H9 (cell line): ENCODE data around the gene STAP2. TPM values are rescaled to one million over a fixed set of nuclear protein-coding genes. Genes with fewer than 3 reads are reported as not detected.

ENCODE experiments used
- DNase-seq: peaks from one replicate; pipeline ENCODE4 v3.0.0-alpha.2; 2017
- H2AFZ ChIP-seq: one replicate; pipeline ENCODE4 v1.6.1; 2013; ENCODE audit warnings: mild to moderate bottlenecking, low read length, control low read depth, moderate library complexity
- H2AK5ac ChIP-seq: 2 replicates; pipeline ENCODE4 v1.6.1; 2013; ENCODE audit warnings: low read length, control low read depth, mixed read lengths; ENCODE audit not compliant: insufficient read length
- H2BK120ac ChIP-seq: one replicate; pipeline ENCODE4 v1.6.1; 2013; ENCODE audit warnings: low read depth, mild to moderate bottlenecking, low read length, control low read depth, inconsistent platforms; ENCODE audit not compliant: poor library complexity, severe bottlenecking
- H2BK12ac ChIP-seq: 2 replicates; pipeline ENCODE4 v1.6.1; 2013; ENCODE audit warnings: low read length, control low read depth, mixed read lengths, low read depth; ENCODE audit not compliant: insufficient read length
- H2BK15ac ChIP-seq: 2 replicates; pipeline ENCODE4 v1.6.1; 2013; ENCODE audit warnings: low read depth, low read length, control low read depth
- H2BK20ac ChIP-seq: one replicate; pipeline ENCODE4 v1.6.1; 2013; ENCODE audit warnings: low read depth, mild to moderate bottlenecking, low read length, control low read depth, inconsistent platforms; ENCODE audit not compliant: poor library complexity, severe bottlenecking
- H2BK5ac ChIP-seq: 2 replicates; pipeline ENCODE4 v1.6.1; 2013; ENCODE audit warnings: low read length, control low read depth, mixed read lengths; ENCODE audit not compliant: insufficient read length
- H3K14ac ChIP-seq: 2 replicates; pipeline ENCODE4 v1.6.1; 2013; ENCODE audit warnings: low read length, control low read depth; ENCODE audit not compliant: insufficient read depth
- H3K18ac ChIP-seq: 2 replicates; pipeline ENCODE4 v1.6.1; 2013; ENCODE audit warnings: low read depth, mild to moderate bottlenecking, mixed read lengths, low read length, control low read depth; ENCODE audit not compliant: insufficient read length
- H3K23ac ChIP-seq: 2 replicates; pipeline ENCODE4 v1.6.1; 2013; ENCODE audit warnings: low read length, control low read depth, mixed read lengths, low read depth; ENCODE audit not compliant: insufficient read length
- H3K23me2 ChIP-seq: 2 replicates; pipeline ENCODE4 v1.6.1; 2013; ENCODE audit warnings: low read depth, mild to moderate bottlenecking, mixed read lengths, low read length, control low read depth; ENCODE audit not compliant: insufficient read length, poor library complexity, severe bottlenecking
- H3K27ac ChIP-seq: 2 replicates; pipeline ENCODE4 v1.5.1; 2013; ENCODE audit warnings: low read length, control low read depth, mixed read lengths, low read depth; ENCODE audit not compliant: insufficient read length
- H3K27me3 ChIP-seq: 2 replicates; pipeline ENCODE4 v1.6.1; 2013; ENCODE audit warnings: low read length, control low read depth, inconsistent platforms; ENCODE audit not compliant: insufficient read depth
- H3K4ac ChIP-seq: 2 replicates; pipeline ENCODE4 v1.6.1; 2013; ENCODE audit warnings: low read depth, mild to moderate bottlenecking, control low read depth, inconsistent platforms, low read length, moderate library complexity
- H3K4me1 ChIP-seq: 2 replicates; pipeline ENCODE4 v1.6.1; 2013; ENCODE audit warnings: low read length, control low read depth, inconsistent platforms; ENCODE audit not compliant: insufficient read depth
- H3K4me2 ChIP-seq: 2 replicates; pipeline ENCODE4 v1.6.1; 2013; ENCODE audit warnings: low read length, control low read depth, mixed read lengths; ENCODE audit not compliant: insufficient read length, insufficient read depth
- H3K56ac ChIP-seq: 2 replicates; pipeline ENCODE4 v1.6.1; 2013; ENCODE audit warnings: low read depth, mild to moderate bottlenecking, mixed read lengths, low read length, control low read depth; ENCODE audit not compliant: insufficient read length
- H3K79me1 ChIP-seq: 2 replicates; pipeline ENCODE4 v1.6.1; 2013; ENCODE audit warnings: low read depth, mild to moderate bottlenecking, moderate library complexity, low read length, control low read depth, inconsistent platforms; ENCODE audit not compliant: insufficient read depth, poor library complexity, severe bottlenecking
- H3K79me2 ChIP-seq: 2 replicates; pipeline ENCODE4 v1.6.1; 2013; ENCODE audit warnings: low read length, control low read depth, inconsistent platforms; ENCODE audit not compliant: insufficient read depth
- H3K9ac ChIP-seq: 2 replicates; pipeline ENCODE4 v1.6.1; 2013; ENCODE audit warnings: low read length, control low read depth, mixed read lengths; ENCODE audit not compliant: insufficient read length; ENCODE audit errors: extremely low read depth
- H3K9me3 ChIP-seq: one replicate; pipeline ENCODE4 v1.6.1; 2013; ENCODE audit warnings: low read depth, low read length, inconsistent platforms; ENCODE audit not compliant: control insufficient read depth
- H3T11ph ChIP-seq: one replicate; pipeline ENCODE4 v1.6.1; 2013; ENCODE audit warnings: mild to moderate bottlenecking, low read length, control low read depth, inconsistent platforms
- H4K20me1 ChIP-seq: one replicate; pipeline ENCODE4 v1.6.1; 2013; ENCODE audit not compliant: control insufficient read depth, insufficient read length, insufficient read depth
- H4K5ac ChIP-seq: 2 replicates; pipeline ENCODE4 v1.6.1; 2013; ENCODE audit warnings: low read depth, mild to moderate bottlenecking, mixed read lengths, low read length, control low read depth; ENCODE audit not compliant: insufficient read length
- H4K8ac ChIP-seq: replicated peaks from 2 replicates; pipeline ENCODE4 v1.6.1; 2013; ENCODE audit warnings: low read length, control low read depth, mixed read lengths, low read depth; ENCODE audit not compliant: insufficient read length
- H4K91ac ChIP-seq: 2 replicates; pipeline ENCODE4 v1.6.1; 2013; ENCODE audit warnings: low read depth, mild to moderate bottlenecking, moderate library complexity, mixed read lengths, low read length, control low read depth; ENCODE audit not compliant: insufficient read length
- H3K27ac Mint-ChIP-seq, 3 experiments: 2 replicates in 2 of 3; 3 replicates in 1 of 3; pipeline ENCODE4 v1.8.0; 2020 to 2021; ENCODE audit warnings: mixed read lengths in 3 of 3, mild to moderate bottlenecking in 1 of 3, moderate library complexity in 1 of 3
- H3K27me3 Mint-ChIP-seq: 2 replicates; pipeline ENCODE4 v1.8.0; 2021; ENCODE audit warnings: low read depth, mild to moderate bottlenecking, moderate library complexity, mixed read lengths
- H3K36me3 Mint-ChIP-seq, 3 experiments: 2 replicates in 2 of 3; 3 replicates in 1 of 3; pipeline ENCODE4 v1.8.0; 2020 to 2021; ENCODE audit warnings: low read depth in 3 of 3, mixed read lengths in 3 of 3; ENCODE audit not compliant: insufficient read depth in 1 of 3
- H3K4me1 Mint-ChIP-seq, 2 experiments: 2 replicates each; pipeline ENCODE4 v1.8.0; 2020; ENCODE audit warnings: mixed read lengths in 2 of 2
- H3K4me3 Mint-ChIP-seq, 2 experiments: 2 replicates in 1 of 2; 3 replicates in 1 of 2; pipeline ENCODE4 v1.8.0; 2020 to 2021; ENCODE audit warnings: mild to moderate bottlenecking in 2 of 2, mixed read lengths in 2 of 2, moderate library complexity in 1 of 2
- H3K9me3 Mint-ChIP-seq, 2 experiments: 2 replicates in 1 of 2; 3 replicates in 1 of 2; pipeline ENCODE4 v1.8.0; 2020; ENCODE audit warnings: mild to moderate bottlenecking in 2 of 2, mixed read lengths in 2 of 2, moderate library complexity in 1 of 2
- CTCF ChIP-seq: fragments of 200-600 bp; sonication (generic); conservative IDR thresholded peaks from 3 replicates; pipeline ENCODE4 v1.8.0; 2021; ENCODE audit warnings: antibody characterized with exemption, mild to moderate bottlenecking
- WGBS: extraction: QIAGEN DNeasy Blood & Tissue Kit; methylation state at CpG from one replicate; pipeline ENCODE4 v1.1.7; 2013; ENCODE audit warnings: missing lambda C conversion rate, low lambda C conversion rate, mixed read lengths; ENCODE audit not compliant: insufficient read length; ENCODE audit errors: extremely low coverage; 5-methylcytosine and 5-hydroxymethylcytosine counted together
- total RNA-seq: library from RNA; stranded (reverse); gene quantifications from 2 replicates; pipeline ENCODE4 v1.2.1, GENCODE V29; 2021

STAP2 gene
- total RNA-seq, 1 experiment from 2014 or later, result 20.2 TPM

DNA sequence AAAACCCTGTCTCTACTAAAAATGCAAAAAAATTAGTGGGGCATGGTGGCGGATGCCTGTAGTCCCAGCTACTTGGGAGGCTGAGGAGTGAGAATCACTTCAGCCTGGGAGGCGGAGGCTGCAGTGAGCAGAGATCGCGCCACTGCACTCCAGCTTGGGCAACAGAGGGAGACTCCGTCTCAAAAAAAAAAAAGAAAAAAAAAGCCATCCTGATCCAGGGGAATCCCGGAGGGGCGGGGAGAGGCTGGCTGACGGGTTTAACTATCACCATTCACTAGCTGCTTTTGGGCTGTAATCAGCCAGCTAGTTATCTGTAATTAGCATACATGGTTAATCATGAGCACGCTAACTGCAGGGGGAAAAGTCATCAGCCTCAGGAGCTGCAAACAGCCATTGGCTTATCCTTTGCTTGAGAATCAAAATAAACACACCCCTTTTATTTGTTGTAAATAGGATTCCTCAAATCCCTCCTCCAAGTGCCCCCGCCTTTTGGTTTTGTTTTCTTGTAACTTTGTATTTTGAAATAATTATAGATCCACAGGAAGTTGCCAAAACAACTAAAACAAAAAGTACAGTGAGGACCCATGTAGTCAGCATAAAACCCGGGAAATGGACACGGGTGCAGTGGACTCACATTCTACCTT, 24.7 kb downstream of the STAP2 start:
- no peak overlapping the region for H2BK12ac ChIP-seq
- H4K5ac ChIP-seq, result no peak overlapping the region
- no peak overlapping the region for H3K23ac ChIP-seq
- DNase-seq, result no peak
- no peaks in the 10 kb centered on the region for H3K79me1 ChIP-seq
- H3K4me1 ChIP-seq, result no peaks in the 10 kb centered on the region
- H4K91ac ChIP-seq, result no peak overlapping the region
- H3K4ac ChIP-seq, result no peak overlapping the region
- no peak overlapping the region for H2BK5ac ChIP-seq
- H2AFZ ChIP-seq, result no peak overlapping the region
- H3K23me2 ChIP-seq, result peaks cover 4% of the 10 kb centered on the region
- no peak overlapping the region for H2BK120ac ChIP-seq
- Mint-ChIP-seq H3K4me3 (no peak overlapping the region), H3K9me3 (peaks cover 6 to 11% of the 10 kb centered on the region in 2 experiments), H3K4me1 (no peaks in the 10 kb centered on the region), H3K27me3 (no peaks in the 10 kb centered on the region; the same call in 1 of the 2 replicates), H3K27ac (no peak overlapping the region), H3K36me3 (peaks cover 42 to 77% (median 71%) of the 10 kb centered on the region in 3 experiments)
- no peak overlapping the region for H3K9ac ChIP-seq
- H3K27ac ChIP-seq, result no peak overlapping the region
- no peaks in the 10 kb centered on the region for H4K20me1 ChIP-seq
- H3T11ph ChIP-seq, result no peak overlapping the region
- no peaks in the 10 kb centered on the region for H3K9me3 ChIP-seq
- no peak overlapping the region for H2BK15ac ChIP-seq
- no peak overlapping the region for H3K18ac ChIP-seq
- no peak for TF ChIP-seq CTCF
- H4K8ac ChIP-seq, result no peak overlapping the region
- no peak overlapping the region for H2BK20ac ChIP-seq
- whole genome bisulfite sequencing, result no CpG with 5 or more reads among the region's 12 CpGs
- no peak overlapping the region for H2AK5ac ChIP-seq
- H3K27me3 ChIP-seq, result no peaks in the 10 kb centered on the region
- no peak overlapping the region for H3K14ac ChIP-seq
- H3K56ac ChIP-seq, result no peak overlapping the region
- H3K4me2 ChIP-seq, result no peak overlapping the region
- H3K79me2 ChIP-seq, result no peaks in the 10 kb centered on the region
